Thyroid gland (tissue), 4 donors: ENCODE results near the gene NFIA. TPM values are rescaled to one million over a fixed set of nuclear protein-coding genes. Genes with fewer than 3 reads are reported as not detected.

Experiments
- DNase-seq, 2 donors: peaks; one replicate each; pipeline ENCODE4 v3.0.0-alpha.2; 2019
- H3K27ac ChIP-seq, 3 donors: fragments of 200-600 bp; sonication (generic); 1 replicate in 2 of 3; 2 replicates in 1 of 3; pipeline ENCODE4 v1.5.1; 2016 to 2019; ENCODE audit warnings: mild to moderate bottlenecking in 1 of 3, moderate library complexity in 1 of 3
- H3K27me3 ChIP-seq: fragments of 200-600 bp; sonication (generic); one replicate; pipeline ENCODE4 v1.5.1; 2019
- H3K36me3 ChIP-seq, 2 donors: fragments of 200-600 bp; sonication (generic); one replicate each; pipeline ENCODE4 v1.5.1; 2016 to 2019
- H3K4me1 ChIP-seq, 2 donors: fragments of 200-600 bp; sonication (generic); one replicate each; pipeline ENCODE4 v1.5.1; 2017 to 2019
- H3K4me3 ChIP-seq, 3 donors: fragments of 200-600 bp; sonication (generic); replicated peaks in 1 of 3; 1 replicate in 2 of 3; 2 replicates in 1 of 3; pipeline ENCODE4 v1.5.1; 2016; ENCODE audit warnings: mild to moderate bottlenecking in 1 of 3
- H3K9me3 ChIP-seq: fragments of 200-600 bp; sonication (generic); one replicate; pipeline ENCODE4 v1.5.1; 2017
- POLR2A ChIP-seq, 2 donors: fragments of 450-650 bp; IDR thresholded peaks; one replicate each; pipeline ENCODE4 v1.6.1; 2017; ENCODE audit warnings: antibody characterized with exemption in 2 of 2, mild to moderate bottlenecking in 2 of 2, moderate library complexity in 1 of 2
- WGBS, 2 donors: methylation state at CpG; one replicate each; pipeline ENCODE4 v1.1.5; 2017; 5-methylcytosine and 5-hydroxymethylcytosine counted together
- intact Hi-C: fragments of 100-400 bp; cut with DNase I; formaldehyde crosslinking; loops from one replicate; pipeline ENCODE4 v1.15.1; 2023
- total RNA-seq, 4 donors: library from RNA; depleted of rRNA; stranded (reverse); fragments of >200 nt; gene quantifications; one replicate each; pipeline ENCODE4 v1.2.3, GENCODE V29; 2016
- TF ChIP-seq, protein P1 (sequence below), 6 experiments: fragments of 200-600 bp in 3 of 6; fragments of 450-650 bp in 3 of 6; sonication (generic) in 3 of 6; IDR thresholded peaks; one replicate each; pipeline ENCODE4 v1.5.1; 2016 to 2019; ENCODE audit warnings: antibody characterized with exemption in 6 of 6, mild to moderate bottlenecking in 2 of 6, inconsistent platforms in 1 of 6, moderate library complexity in 1 of 6

Gene NFIA
- total RNA-seq, 4 donors from 2014 or later, result 105 to 149 (median 118) TPM

DNA sequence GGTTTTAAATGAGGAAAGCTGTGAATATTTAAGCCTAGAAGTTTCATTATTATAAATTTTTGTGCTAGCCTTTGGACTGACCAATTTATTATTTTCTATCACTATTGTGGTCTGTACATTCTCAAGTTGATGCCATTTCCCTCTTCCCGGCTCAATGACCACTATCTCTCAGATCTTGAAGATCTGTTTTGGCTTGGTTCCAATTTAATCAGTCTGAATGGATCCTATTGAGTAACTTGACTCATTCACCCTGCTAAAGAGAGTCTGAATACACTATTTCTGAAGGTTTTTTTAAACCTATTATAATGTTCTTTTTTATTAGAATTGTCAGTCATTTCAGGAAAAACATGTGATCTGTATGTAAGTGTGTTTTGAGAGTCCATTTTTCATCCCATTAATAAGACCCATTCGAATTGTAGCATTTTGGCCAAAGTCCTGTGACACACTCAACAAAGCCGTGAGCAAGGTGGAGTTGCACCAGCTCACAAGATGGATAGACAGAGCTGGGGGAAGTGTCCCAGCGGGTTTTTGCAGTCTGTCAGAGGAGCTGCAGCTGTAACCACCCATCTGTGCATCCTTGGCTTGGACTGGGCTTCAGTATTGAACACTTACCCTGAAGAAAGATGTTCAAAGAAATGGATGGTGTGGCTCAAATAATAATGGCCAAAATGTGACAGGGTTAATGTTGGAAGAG, 145.6 kb downstream of the NFIA start:
- peak overlapping the region in 1 of 3 donors; percentile 51 for H3K27ac ChIP-seq
- intact Hi-C loops, result no loop called here
- no peak overlapping the region for H3K4me3 ChIP-seq
- no peaks in the 10 kb centered on the region for H3K36me3 ChIP-seq
- no peak for DNase-seq
- no peaks in the 10 kb centered on the region for H3K27me3 ChIP-seq
- WGBS, 2 donors, result 60 to 71% methylated on average over 4 of the region's 4 CpGs
- H3K4me1 ChIP-seq, result peaks cover 37 to 52% of the 10 kb centered on the region in 2 donors
- no peaks in the 10 kb centered on the region for H3K9me3 ChIP-seq
- TF ChIP-seq, protein P1, sequence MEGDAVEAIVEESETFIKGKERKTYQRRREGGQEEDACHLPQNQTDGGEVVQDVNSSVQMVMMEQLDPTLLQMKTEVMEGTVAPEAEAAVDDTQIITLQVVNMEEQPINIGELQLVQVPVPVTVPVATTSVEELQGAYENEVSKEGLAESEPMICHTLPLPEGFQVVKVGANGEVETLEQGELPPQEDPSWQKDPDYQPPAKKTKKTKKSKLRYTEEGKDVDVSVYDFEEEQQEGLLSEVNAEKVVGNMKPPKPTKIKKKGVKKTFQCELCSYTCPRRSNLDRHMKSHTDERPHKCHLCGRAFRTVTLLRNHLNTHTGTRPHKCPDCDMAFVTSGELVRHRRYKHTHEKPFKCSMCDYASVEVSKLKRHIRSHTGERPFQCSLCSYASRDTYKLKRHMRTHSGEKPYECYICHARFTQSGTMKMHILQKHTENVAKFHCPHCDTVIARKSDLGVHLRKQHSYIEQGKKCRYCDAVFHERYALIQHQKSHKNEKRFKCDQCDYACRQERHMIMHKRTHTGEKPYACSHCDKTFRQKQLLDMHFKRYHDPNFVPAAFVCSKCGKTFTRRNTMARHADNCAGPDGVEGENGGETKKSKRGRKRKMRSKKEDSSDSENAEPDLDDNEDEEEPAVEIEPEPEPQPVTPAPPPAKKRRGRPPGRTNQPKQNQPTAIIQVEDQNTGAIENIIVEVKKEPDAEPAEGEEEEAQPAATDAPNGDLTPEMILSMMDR (IDR thresholded peaks at IDR 0.05), result no peak
- TF ChIP-seq POLR2A (IDR thresholded peaks at IDR 0.05), result no peak

DNA sequence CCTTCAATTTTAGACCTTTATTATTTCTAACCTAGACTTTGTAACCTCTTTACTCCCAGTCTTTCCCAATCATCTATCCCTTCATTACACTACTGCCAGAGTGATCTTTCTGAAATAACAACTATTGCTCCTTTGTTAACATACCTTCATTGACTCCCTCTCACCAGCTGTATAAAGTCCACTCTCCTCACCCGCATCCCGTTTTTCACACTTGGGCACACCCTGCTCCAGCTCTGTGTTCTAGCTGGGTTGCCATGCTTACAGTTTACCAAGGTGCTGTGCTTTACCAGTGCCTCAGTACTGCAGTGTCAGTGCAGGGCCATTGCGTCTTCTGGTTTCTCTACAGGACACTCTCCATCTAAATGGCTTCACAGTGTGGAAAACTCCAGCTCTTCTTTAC, 148.2 kb downstream of the NFIA start:
- Histone ChIP-seq H3K36me3 (no peaks in the 10 kb centered on the region), H3K27me3 (no peaks in the 10 kb centered on the region), H3K4me1 (peaks cover 37 to 41% of the 10 kb centered on the region in 2 donors), H3K4me3 (no peak overlapping the region), H3K9me3 (no peaks in the 10 kb centered on the region), H3K27ac (no peak overlapping the region)
- DNase-seq, result no peak
- WGBS, 2 donors, result 71 to 77% methylated on average over 3 of the region's 3 CpGs
- TF ChIP-seq, protein P1 (IDR thresholded peaks at IDR 0.05), result no peak
- TF ChIP-seq POLR2A (IDR thresholded peaks at IDR 0.05), result no peak
- intact Hi-C loops, result no loop called here

- Histone ChIP-seq H3K4me3 (no peak overlapping the region), H3K27me3 (no peaks in the 10 kb centered on the region), H3K27ac (no peak overlapping the region), H3K9me3 (no peaks in the 10 kb centered on the region), H3K36me3 (no peaks in the 10 kb centered on the region), H3K4me1 (peaks cover 31% of the 10 kb centered on the region in 2 donors)
- DNase-seq, result no peak
- intact Hi-C loops, result no loop called here
- TF ChIP-seq, protein P1 (IDR thresholded peaks at IDR 0.05), result no peak
- no peak for TF ChIP-seq POLR2A (IDR thresholded peaks at IDR 0.05)
- WGBS, 2 donors, result 92 to 95% methylated on average over 2 of the region's 2 CpGs
These were observed 149.4 kb downstream of the NFIA start for GRCh38 chr1:61231795-61232194.

DNA sequence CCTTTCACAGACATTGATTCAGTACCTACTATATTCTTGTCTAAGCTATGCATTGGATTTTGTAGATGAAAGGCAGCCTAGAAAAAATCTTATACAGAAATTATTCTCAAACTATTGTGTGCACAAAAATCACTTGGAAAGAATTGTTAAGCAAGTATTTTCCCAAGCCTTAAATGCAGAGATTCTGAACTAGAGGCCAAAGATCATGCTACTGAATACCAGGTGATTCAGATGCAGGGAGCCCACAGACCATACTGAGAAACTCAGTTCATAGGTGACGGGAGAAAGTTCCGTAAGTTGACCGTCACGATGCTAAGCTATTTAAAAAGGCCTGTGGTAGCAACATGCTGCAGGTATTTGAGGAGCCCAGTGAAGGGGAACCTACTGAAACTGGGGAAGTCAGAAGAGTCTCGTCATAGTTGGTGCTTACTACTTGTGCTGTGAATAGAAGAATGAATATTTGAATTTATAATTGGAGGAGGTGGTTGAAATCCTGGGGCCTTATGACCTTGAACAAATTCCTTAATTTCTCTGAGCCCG, 150.8 kb downstream of the NFIA start:
- intact Hi-C loops, result no loop called here
- TF ChIP-seq POLR2A (IDR thresholded peaks at IDR 0.05), result no peak
- TF ChIP-seq, protein P1 (IDR thresholded peaks at IDR 0.05), result no peak
- no peaks in the 10 kb centered on the region for H3K9me3 ChIP-seq
- no peaks in the 10 kb centered on the region for H3K36me3 ChIP-seq
- no peak overlapping the region for H3K4me3 ChIP-seq
- DNase-seq, result peak in 1 of 2 donors; percentile 37
- peak overlapping the region in 2 of 3 donors; percentile 19 to 41 for H3K27ac ChIP-seq
- no peaks in the 10 kb centered on the region for H3K27me3 ChIP-seq
- 81 to 84% methylated on average over 6 of the region's 6 CpGs for WGBS, 2 donors
- H3K4me1 ChIP-seq, result peaks cover 17 to 18% of the 10 kb centered on the region in 2 donors

DNA sequence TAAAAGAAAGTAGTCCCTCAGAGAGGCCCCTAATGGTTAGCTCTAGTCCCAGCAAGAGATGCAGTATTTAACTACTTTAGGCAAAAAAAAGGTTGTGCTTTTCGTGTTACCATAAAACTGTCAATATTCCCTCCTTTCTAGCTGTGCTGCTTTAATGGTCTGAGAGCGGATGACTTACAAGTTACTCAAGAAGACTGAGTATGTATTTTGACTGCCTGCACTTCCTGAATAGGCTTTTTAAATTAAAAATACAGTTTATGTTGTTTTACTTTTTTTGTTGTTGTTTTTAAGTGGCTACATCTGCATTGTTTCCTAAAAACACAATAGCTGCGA, 152.2 kb downstream of the NFIA start:
- intact Hi-C loops, result no loop called here
- H3K27me3 ChIP-seq, result no peaks in the 10 kb centered on the region
- H3K36me3 ChIP-seq, result no peaks in the 10 kb centered on the region
- H3K9me3 ChIP-seq, result no peaks in the 10 kb centered on the region
- no peak overlapping the region for H3K27ac ChIP-seq
- H3K4me3 ChIP-seq, result no peak overlapping the region
- no peak for DNase-seq
- 88 to 93% methylated on average over 3 of the region's 3 CpGs for WGBS, 2 donors
- TF ChIP-seq, protein P1 (IDR thresholded peaks at IDR 0.05), result no peak
- TF ChIP-seq POLR2A (IDR thresholded peaks at IDR 0.05), result no peak
- peaks cover 15 to 16% of the 10 kb centered on the region in 2 donors for H3K4me1 ChIP-seq
